ENCODE results near the gene TRUB2. TPM values are rescaled to one million over a fixed set of nuclear protein-coding genes. Genes with fewer than 3 reads are reported as not detected.

TRUB2 gene
- total and polyA plus RNA-seq, 2 donors (not counting 1 experiment from before 2014, with no cell fraction given) = 7.6 to 21.5 TPM

GRCh38 chr9:128355451-128355850 lies 33.2 kb upstream of the TRUB2 start:
- DNase-seq = no peak
- Histone ChIP-seq H4K20me1 (ENCODE audit: control insufficient read depth, insufficient read depth, low read length, poor library complexity, severe bottlenecking) (no peaks in the 10 kb centered on the region), H3K27ac (ENCODE audit: low read length in 2 of 2) (no peak overlapping the region), H2AFZ (ENCODE audit: insufficient read depth, low read depth, low read length, poor library complexity, severe bottlenecking) (no peak overlapping the region), H3K9me3 (ENCODE audit: control extremely low read depth in 1 of 3, control insufficient read depth in 2 of 3, insufficient read depth in 1 of 3, low read length in 2 of 3) (no peaks in the 10 kb centered on the region), H3K79me2 (ENCODE audit: control insufficient read depth, insufficient read depth, low read length) (no peaks in the 10 kb centered on the region), H3K4me1 (ENCODE audit: control insufficient read depth in 2 of 2, insufficient read depth in 2 of 2, low read length in 2 of 2) (no peaks in the 10 kb centered on the region), H3K36me3 (replicated peaks in 1 of 2; ENCODE audit: control extremely low read depth in 1 of 2, control insufficient read depth in 1 of 2, extremely low read depth in 1 of 2, insufficient read depth in 2 of 2, low read length in 1 of 2) (peaks cover 0 to 13% of the 10 kb centered on the region in 2 experiments), H3K4me2 (replicated peaks; ENCODE audit: low read depth, low read length, poor library complexity, severe bottlenecking) (no peak overlapping the region), H3K9ac (ENCODE audit: low read length) (no peak overlapping the region), H3K4me3 (ENCODE audit: control extremely low read depth in 1 of 5, extremely low read depth in 1 of 5, insufficient read depth in 1 of 5, low read depth in 2 of 5, low read length in 4 of 5) (no peak overlapping the region), H3K27me3 (replicated peaks in 1 of 4; ENCODE audit: control extremely low read depth in 1 of 4, control insufficient read depth in 3 of 4, insufficient read depth in 4 of 4, low read length in 3 of 4) (no peaks in the 10 kb centered on the region)
- ChIA-PET CTCF (interaction anchor here (0.9 kb wide), 1 partner anchor 61 kb away, joined by 3 read pairs; no protein-coding TSS in a partner anchor), POLR2A (no interaction called here)
- Mint-ChIP-seq H3K27ac (no peak overlapping the region), H3K4me1 (no peaks in the 10 kb centered on the region), H3K9me3 (ENCODE audit: insufficient read depth) (no peaks in the 10 kb centered on the region), H3K4me3 (no peak overlapping the region), H3K27me3 (no peaks in the 10 kb centered on the region)
- 96% methylated on average over 19 of the region's 19 CpGs for WGBS (ENCODE audit: insufficient coverage)
- no peak for ATAC-seq (ENCODE audit: low read depth)
- intact Hi-C loops (cut with micrococcal nuclease) = no loop called here
- TF ChIP-seq EZH2 (IDR thresholded peaks at IDR 0.05; ENCODE audit: borderline replicate concordance, insufficient read depth, low read depth, low read length, poor library complexity, severe bottlenecking) (no peak), CTCF (IDR thresholded peaks at IDR 0.05) (no peak)

- DNase-seq (no peak), ATAC-seq (ENCODE audit: low read depth) (no peak)
- no peak overlapping the region for H3K9ac ChIP-seq (ENCODE audit: low read length)
- H3K27me3 ChIP-seq (replicated peaks in 1 of 4; ENCODE audit: control extremely low read depth in 1 of 4, control insufficient read depth in 3 of 4, insufficient read depth in 4 of 4, low read length in 3 of 4) = no peaks in the 10 kb centered on the region
- H4K20me1 ChIP-seq (ENCODE audit: control insufficient read depth, insufficient read depth, low read length, poor library complexity, severe bottlenecking) = no peaks in the 10 kb centered on the region
- 93% methylated on average over 4 of the region's 6 CpGs for WGBS (ENCODE audit: insufficient coverage)
- no peaks in the 10 kb centered on the region for H3K9me3 Mint-ChIP-seq (ENCODE audit: insufficient read depth)
- no peak overlapping the region for H3K27ac ChIP-seq (ENCODE audit: low read length in 2 of 2)
- no peak overlapping the region for H2AFZ ChIP-seq (ENCODE audit: insufficient read depth, low read depth, low read length, poor library complexity, severe bottlenecking)
- no peaks in the 10 kb centered on the region for H3K79me2 ChIP-seq (ENCODE audit: control insufficient read depth, insufficient read depth, low read length)
- H3K4me1 ChIP-seq (ENCODE audit: control insufficient read depth in 2 of 2, insufficient read depth in 2 of 2, low read length in 2 of 2) = no peaks in the 10 kb centered on the region
- no peaks in the 10 kb centered on the region for H3K9me3 ChIP-seq (ENCODE audit: control extremely low read depth in 1 of 3, control insufficient read depth in 2 of 3, insufficient read depth in 1 of 3, low read length in 2 of 3)
- POLR2A ChIA-PET = no interaction called here
- CTCF ChIA-PET = interaction anchor here (2.0 kb wide), 1 partner anchor 12 kb away, joined by 11 read pairs; no protein-coding TSS in a partner anchor
- no peaks in the 10 kb centered on the region for H3K4me1 Mint-ChIP-seq
- peaks cover 0 to 30% of the 10 kb centered on the region in 2 experiments for H3K36me3 ChIP-seq (replicated peaks in 1 of 2; ENCODE audit: control extremely low read depth in 1 of 2, control insufficient read depth in 1 of 2, extremely low read depth in 1 of 2, insufficient read depth in 2 of 2, low read length in 1 of 2)
- intact Hi-C loops (cut with micrococcal nuclease) = no loop called here
- H3K4me2 ChIP-seq (replicated peaks; ENCODE audit: low read depth, low read length, poor library complexity, severe bottlenecking) = no peak overlapping the region
- H3K27ac Mint-ChIP-seq = no peak overlapping the region
- H3K27me3 Mint-ChIP-seq = no peaks in the 10 kb centered on the region
- no peak overlapping the region for H3K4me3 ChIP-seq (ENCODE audit: control extremely low read depth in 1 of 5, extremely low read depth in 1 of 5, insufficient read depth in 1 of 5, low read depth in 2 of 5, low read length in 4 of 5)
- TF ChIP-seq EZH2 (IDR thresholded peaks at IDR 0.05; ENCODE audit: borderline replicate concordance, insufficient read depth, low read depth, low read length, poor library complexity, severe bottlenecking) (no peak), CTCF (IDR thresholded peaks at IDR 0.05) (no peak)
- no peak overlapping the region for H3K4me3 Mint-ChIP-seq
These were observed 27.5 kb upstream of the TRUB2 start for GRCh38 chr9:128349772-128350171.

Data from B cell (primary cell).